ENCODE results near the gene ANGPTL2.
"Not testable (repeated sequence)": the region's sequence is repeated elsewhere in the genome, so short reads cannot be mapped to it uniquely, and the experiment has no call there.

Gene ANGPTL2

GRCh38 chr9:127155314-127155960 lies 33.0 kb upstream of the ANGPTL2 start:
- no peak for DNase-seq

GRCh38 chr9:127154390-127155191 lies 32.2 kb upstream of the ANGPTL2 start:
- DNase-seq: peak in 38 of 56 donors; percentile 20 to 79 (median 44)

GRCh38 chr9:127154003-127154389 lies 31.6 kb upstream of the ANGPTL2 start:
- DNase-seq: no peak

- DNase-seq: no peak
These were observed 31.1 kb upstream of the ANGPTL2 start for GRCh38 chr9:127153501-127153900.

GRCh38 chr9:127149463-127150390 lies 27.3 kb upstream of the ANGPTL2 start:
- DNase-seq: no peak

GRCh38 chr9:127149010-127149409 lies 26.6 kb upstream of the ANGPTL2 start:
- DNase-seq: no peak

GRCh38 chr9:127148014-127148413 lies 25.6 kb upstream of the ANGPTL2 start:
- no peak for DNase-seq

GRCh38 chr9:127147251-127147650 lies 24.8 kb upstream of the ANGPTL2 start:
- DNase-seq: no peak

- not testable (repeated sequence) for DNase-seq
These were observed 24.4 kb upstream of the ANGPTL2 start for GRCh38 chr9:127146841-127147240.

- DNase-seq: no peak
These were observed 22.4 kb upstream of the ANGPTL2 start for GRCh38 chr9:127144670-127145445.

- DNase-seq: no peak
These were observed 21.6 kb upstream of the ANGPTL2 start for GRCh38 chr9:127143920-127144465.

- no peak for DNase-seq
These were observed 20.6 kb upstream of the ANGPTL2 start for GRCh38 chr9:127142931-127143464.

- no peak for DNase-seq
These were observed 19.9 kb upstream of the ANGPTL2 start for GRCh38 chr9:127142291-127142690.

- DNase-seq: peak in 3 of 56 donors; percentile 26 to 35 (median 30)
These were observed 18.6 kb upstream of the ANGPTL2 start for GRCh38 chr9:127140842-127141675.

GRCh38 chr9:127140181-127140580 lies 17.7 kb upstream of the ANGPTL2 start:
- no peak for DNase-seq

- DNase-seq: no peak
These were observed 17.3 kb upstream of the ANGPTL2 start for GRCh38 chr9:127139775-127140174.

- no peak for DNase-seq
These were observed 16.8 kb upstream of the ANGPTL2 start for GRCh38 chr9:127139071-127139731.

- no peak for DNase-seq
These were observed 16.0 kb upstream of the ANGPTL2 start for GRCh38 chr9:127138444-127138843.

Data from amygdala (tissue), 56 donors.